ENCODE measurements around the gene SORCS2.
"Not testable (repeated sequence)": the region's sequence is repeated elsewhere in the genome, so short reads cannot be mapped to it uniquely, and the experiment has no call there.

SORCS2 gene

GRCh38 chr4:7199129-7199725 is 6.9 kb downstream of the SORCS2 start:
- no peak for DNase-seq (ENCODE audit: low read depth in 1 of 2, low spot score in 1 of 2)

GRCh38 chr4:7199771-7200441 is 7.6 kb downstream of the SORCS2 start:
- DNase-seq (ENCODE audit: low read depth in 1 of 2, low spot score in 1 of 2): no peak

GRCh38 chr4:7200801-7201200 is 8.5 kb downstream of the SORCS2 start:
- no peak for DNase-seq (ENCODE audit: low read depth in 1 of 2, low spot score in 1 of 2)

- no peak for DNase-seq (ENCODE audit: low read depth in 1 of 2, low spot score in 1 of 2)
Observed at GRCh38 chr4:7201420-7202305, 9.3 kb downstream of the SORCS2 start.

GRCh38 chr4:7202411-7202810 is 10.1 kb downstream of the SORCS2 start:
- DNase-seq (ENCODE audit: low read depth in 1 of 2, low spot score in 1 of 2): no peak

- no peak for DNase-seq (ENCODE audit: low read depth in 1 of 2, low spot score in 1 of 2)
Observed at GRCh38 chr4:7204656-7205387, 12.5 kb downstream of the SORCS2 start.

- no peak for DNase-seq (ENCODE audit: low read depth in 1 of 2, low spot score in 1 of 2)
Observed at GRCh38 chr4:7206385-7206784, 14.0 kb downstream of the SORCS2 start.

- DNase-seq (ENCODE audit: low read depth in 1 of 2, low spot score in 1 of 2): no peak
Observed at GRCh38 chr4:7206911-7207567, 14.7 kb downstream of the SORCS2 start.

GRCh38 chr4:7207628-7208231 is 15.4 kb downstream of the SORCS2 start:
- DNase-seq (ENCODE audit: low read depth in 1 of 2, low spot score in 1 of 2): no peak

- no peak for DNase-seq (ENCODE audit: low read depth in 1 of 2, low spot score in 1 of 2)
Observed at GRCh38 chr4:7208509-7209451, 16.4 kb downstream of the SORCS2 start.

- no peak for DNase-seq (ENCODE audit: low read depth in 1 of 2, low spot score in 1 of 2)
Observed at GRCh38 chr4:7209699-7210098, 17.4 kb downstream of the SORCS2 start.

- DNase-seq (ENCODE audit: low read depth in 1 of 2, low spot score in 1 of 2): no peak
Observed at GRCh38 chr4:7210824-7211223, 18.5 kb downstream of the SORCS2 start.

- no peak for DNase-seq (ENCODE audit: low read depth in 1 of 2, low spot score in 1 of 2)
Observed at GRCh38 chr4:7212101-7212674, 19.9 kb downstream of the SORCS2 start.

GRCh38 chr4:7212921-7213320 is 20.6 kb downstream of the SORCS2 start:
- DNase-seq (ENCODE audit: low read depth in 1 of 2, low spot score in 1 of 2): no peak

GRCh38 chr4:7213807-7214206 is 21.5 kb downstream of the SORCS2 start:
- DNase-seq (ENCODE audit: low read depth in 1 of 2, low spot score in 1 of 2): no peak

- DNase-seq (ENCODE audit: low read depth in 1 of 2, low spot score in 1 of 2): no peak
Observed at GRCh38 chr4:7214359-7214758, 22.0 kb downstream of the SORCS2 start.

GRCh38 chr4:7215187-7215586 is 22.8 kb downstream of the SORCS2 start:
- not testable (repeated sequence) for DNase-seq (ENCODE audit: low read depth in 1 of 2, low spot score in 1 of 2)

GRCh38 chr4:7217039-7217438 is 24.7 kb downstream of the SORCS2 start:
- no peak for DNase-seq (ENCODE audit: low read depth in 1 of 2, low spot score in 1 of 2)
